Hepatocyte (in vitro differentiated cells): ENCODE results near the gene OSGIN1.

Experiments used
- EZH2 ChIP-seq: fragments of 200-600 bp; sonication (generic); IDR thresholded peaks from 2 replicates; pipeline ENCODE4 v1.6.1; 2016; ENCODE audit warnings: antibody characterized with exemption, mild to moderate bottlenecking, borderline replicate concordance
- TF ChIP-seq, protein P1 (sequence below): fragments of 200-600 bp; sonication (generic); IDR thresholded peaks from 2 replicates; pipeline ENCODE4 v1.5.1; 2016; ENCODE audit warnings: antibody characterized with exemption, mild to moderate bottlenecking; ENCODE audit not compliant: poor library complexity

DNA sequence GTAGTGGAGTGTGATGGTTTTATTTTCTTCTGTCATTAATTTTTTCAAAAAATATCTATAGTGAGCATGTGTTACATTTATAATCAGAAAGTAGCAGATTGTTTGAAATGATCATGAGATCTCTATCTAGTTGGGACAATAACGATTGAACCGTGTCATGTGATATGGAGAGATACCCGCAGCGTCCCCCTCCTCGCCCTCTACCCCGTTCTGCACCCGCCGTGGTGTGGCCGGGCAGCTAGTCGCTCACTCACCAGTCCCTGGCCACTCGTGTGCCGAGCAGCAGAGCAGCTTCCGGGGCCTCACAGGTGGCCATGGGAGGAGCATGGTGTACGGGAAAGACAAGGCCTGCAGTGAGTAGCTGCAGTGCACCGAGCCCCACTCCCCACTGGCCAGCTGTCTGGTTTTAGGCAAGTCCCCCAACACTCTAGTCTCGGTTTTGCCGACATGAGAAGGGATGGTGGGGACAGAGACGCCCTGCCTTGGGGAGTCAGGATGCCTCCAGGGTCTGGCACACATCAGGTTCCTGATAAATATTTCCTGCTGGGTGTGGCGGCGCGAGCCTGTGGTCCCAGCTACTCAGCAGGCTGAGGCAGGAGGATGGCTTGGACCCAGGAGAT lies 38.8 kb upstream of the OSGIN1 start:
- TF ChIP-seq, protein P1, sequence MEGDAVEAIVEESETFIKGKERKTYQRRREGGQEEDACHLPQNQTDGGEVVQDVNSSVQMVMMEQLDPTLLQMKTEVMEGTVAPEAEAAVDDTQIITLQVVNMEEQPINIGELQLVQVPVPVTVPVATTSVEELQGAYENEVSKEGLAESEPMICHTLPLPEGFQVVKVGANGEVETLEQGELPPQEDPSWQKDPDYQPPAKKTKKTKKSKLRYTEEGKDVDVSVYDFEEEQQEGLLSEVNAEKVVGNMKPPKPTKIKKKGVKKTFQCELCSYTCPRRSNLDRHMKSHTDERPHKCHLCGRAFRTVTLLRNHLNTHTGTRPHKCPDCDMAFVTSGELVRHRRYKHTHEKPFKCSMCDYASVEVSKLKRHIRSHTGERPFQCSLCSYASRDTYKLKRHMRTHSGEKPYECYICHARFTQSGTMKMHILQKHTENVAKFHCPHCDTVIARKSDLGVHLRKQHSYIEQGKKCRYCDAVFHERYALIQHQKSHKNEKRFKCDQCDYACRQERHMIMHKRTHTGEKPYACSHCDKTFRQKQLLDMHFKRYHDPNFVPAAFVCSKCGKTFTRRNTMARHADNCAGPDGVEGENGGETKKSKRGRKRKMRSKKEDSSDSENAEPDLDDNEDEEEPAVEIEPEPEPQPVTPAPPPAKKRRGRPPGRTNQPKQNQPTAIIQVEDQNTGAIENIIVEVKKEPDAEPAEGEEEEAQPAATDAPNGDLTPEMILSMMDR, result no peak
- TF ChIP-seq EZH2, result no peak
